ENCODE results near the gene IL1RAPL1.

The IL1RAPL1 gene

DNA sequence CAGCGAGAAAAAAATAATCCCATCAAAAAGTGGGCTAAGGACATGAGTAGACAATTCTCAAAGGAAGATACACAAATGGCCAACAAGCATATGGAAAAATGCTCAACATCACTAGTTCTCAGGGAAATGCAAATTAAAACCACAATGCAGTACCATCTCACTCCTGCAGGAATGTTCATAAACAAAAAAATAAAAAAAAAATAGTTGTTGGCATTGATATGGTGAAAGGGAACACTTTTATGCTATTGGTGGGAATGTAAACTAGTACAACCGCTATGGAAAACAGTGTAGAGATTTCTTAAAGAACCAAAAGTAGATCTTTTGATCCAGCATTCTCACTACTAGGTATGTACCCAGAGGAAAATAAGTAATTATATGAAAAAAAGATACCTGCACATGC is 1119.8 kb downstream of the IL1RAPL1 start:
- no peaks in the 10 kb centered on the region for H3K9me3 ChIP-seq
- no peaks in the 10 kb centered on the region for H3K27me3 ChIP-seq
- no peak overlapping the region for H3K27ac ChIP-seq
- TF ChIP-seq, protein P1, sequence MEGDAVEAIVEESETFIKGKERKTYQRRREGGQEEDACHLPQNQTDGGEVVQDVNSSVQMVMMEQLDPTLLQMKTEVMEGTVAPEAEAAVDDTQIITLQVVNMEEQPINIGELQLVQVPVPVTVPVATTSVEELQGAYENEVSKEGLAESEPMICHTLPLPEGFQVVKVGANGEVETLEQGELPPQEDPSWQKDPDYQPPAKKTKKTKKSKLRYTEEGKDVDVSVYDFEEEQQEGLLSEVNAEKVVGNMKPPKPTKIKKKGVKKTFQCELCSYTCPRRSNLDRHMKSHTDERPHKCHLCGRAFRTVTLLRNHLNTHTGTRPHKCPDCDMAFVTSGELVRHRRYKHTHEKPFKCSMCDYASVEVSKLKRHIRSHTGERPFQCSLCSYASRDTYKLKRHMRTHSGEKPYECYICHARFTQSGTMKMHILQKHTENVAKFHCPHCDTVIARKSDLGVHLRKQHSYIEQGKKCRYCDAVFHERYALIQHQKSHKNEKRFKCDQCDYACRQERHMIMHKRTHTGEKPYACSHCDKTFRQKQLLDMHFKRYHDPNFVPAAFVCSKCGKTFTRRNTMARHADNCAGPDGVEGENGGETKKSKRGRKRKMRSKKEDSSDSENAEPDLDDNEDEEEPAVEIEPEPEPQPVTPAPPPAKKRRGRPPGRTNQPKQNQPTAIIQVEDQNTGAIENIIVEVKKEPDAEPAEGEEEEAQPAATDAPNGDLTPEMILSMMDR (IDR thresholded peaks at IDR 0.05), result no peak
- no peaks in the 10 kb centered on the region for H3K36me3 ChIP-seq
- no peak overlapping the region for H3K4me3 ChIP-seq (ENCODE audit: low read depth in 1 of 2, low read length in 1 of 2)
- H3K4me1 ChIP-seq (ENCODE audit: control insufficient read depth in 1 of 2, insufficient read depth in 1 of 2, low read depth in 1 of 2, low read length in 1 of 2), result no peaks in the 10 kb centered on the region

DNA sequence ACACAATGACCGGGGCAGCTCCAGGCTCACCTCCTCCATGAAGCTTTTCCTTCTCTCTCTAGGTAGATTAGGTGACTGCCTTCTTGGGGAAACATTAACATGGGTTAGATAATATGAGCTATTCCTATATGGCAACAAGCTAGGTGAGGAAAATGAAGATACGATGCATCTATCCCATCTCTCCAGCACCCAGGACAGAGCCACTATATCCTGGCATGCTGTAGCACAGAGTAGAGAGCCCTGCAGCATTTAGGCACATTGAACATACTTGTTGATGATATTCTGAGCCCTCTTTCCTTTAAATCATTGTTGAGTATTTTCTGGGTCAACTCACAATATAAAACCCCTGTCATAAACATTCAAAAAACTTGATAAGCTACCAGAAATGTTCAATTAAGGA is 1133.9 kb downstream of the IL1RAPL1 start:
- H3K9me3 ChIP-seq, result no peaks in the 10 kb centered on the region
- no peaks in the 10 kb centered on the region for H3K27me3 ChIP-seq
- H3K4me1 ChIP-seq (ENCODE audit: control insufficient read depth in 1 of 2, insufficient read depth in 1 of 2, low read depth in 1 of 2, low read length in 1 of 2), result no peaks in the 10 kb centered on the region
- H3K36me3 ChIP-seq, result no peaks in the 10 kb centered on the region
- H3K27ac ChIP-seq, result no peak overlapping the region
- H3K4me3 ChIP-seq (ENCODE audit: low read depth in 1 of 2, low read length in 1 of 2), result no peak overlapping the region
- TF ChIP-seq, protein P1 (IDR thresholded peaks at IDR 0.05), result no peak

DNA sequence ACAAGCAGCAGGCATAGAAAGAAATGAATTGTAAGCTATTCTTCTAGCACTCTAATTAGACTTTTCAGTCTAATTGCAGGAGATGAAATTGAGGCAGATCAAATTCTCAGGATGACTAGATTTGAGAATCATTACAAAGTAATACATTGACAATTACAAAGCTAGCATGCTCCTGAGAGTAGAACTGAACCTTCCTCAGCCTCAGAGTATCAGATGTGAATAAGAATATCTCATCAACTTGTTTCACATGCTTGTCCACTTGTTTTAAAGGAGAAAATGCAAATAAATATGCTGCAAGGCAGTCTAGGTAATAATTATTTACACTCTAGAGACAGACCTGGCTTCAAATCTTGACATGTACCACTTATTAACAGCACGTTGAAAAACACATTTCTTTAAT is 1137.1 kb downstream of the IL1RAPL1 start:
- Histone ChIP-seq H3K4me3 (ENCODE audit: low read depth in 1 of 2, low read length in 1 of 2) (no peak overlapping the region), H3K27ac (no peak overlapping the region), H3K4me1 (ENCODE audit: control insufficient read depth in 1 of 2, insufficient read depth in 1 of 2, low read depth in 1 of 2, low read length in 1 of 2) (no peaks in the 10 kb centered on the region), H3K9me3 (no peaks in the 10 kb centered on the region), H3K27me3 (no peaks in the 10 kb centered on the region), H3K36me3 (no peaks in the 10 kb centered on the region)
- TF ChIP-seq, protein P1 (IDR thresholded peaks at IDR 0.05), result no peak

DNA sequence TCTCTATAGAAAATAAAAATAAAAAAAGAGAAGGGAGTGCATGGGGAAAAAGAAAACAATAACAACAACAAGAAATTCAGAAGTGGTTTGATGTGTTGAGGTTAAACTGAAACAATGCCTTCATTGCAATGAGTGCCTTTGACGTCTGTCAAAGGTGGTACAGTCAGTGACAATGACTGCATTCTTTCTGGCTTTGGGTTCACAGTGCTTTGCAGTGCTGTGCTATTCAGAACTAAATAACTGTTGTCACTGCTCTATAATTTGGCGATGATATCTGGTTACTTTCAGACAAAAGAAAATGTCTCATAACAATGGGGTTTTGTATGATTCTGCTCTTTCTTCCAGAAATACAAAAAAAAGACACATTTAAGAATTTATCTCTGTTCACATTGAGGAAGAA is 1139.6 kb downstream of the IL1RAPL1 start:
- no peak overlapping the region for H3K27ac ChIP-seq
- no peaks in the 10 kb centered on the region for H3K9me3 ChIP-seq
- H3K27me3 ChIP-seq, result no peaks in the 10 kb centered on the region
- H3K4me3 ChIP-seq (ENCODE audit: low read depth in 1 of 2, low read length in 1 of 2), result no peak overlapping the region
- TF ChIP-seq, protein P1 (IDR thresholded peaks at IDR 0.05), result no peak
- no peaks in the 10 kb centered on the region for H3K4me1 ChIP-seq (ENCODE audit: control insufficient read depth in 1 of 2, insufficient read depth in 1 of 2, low read depth in 1 of 2, low read length in 1 of 2)
- H3K36me3 ChIP-seq, result no peaks in the 10 kb centered on the region

DNA sequence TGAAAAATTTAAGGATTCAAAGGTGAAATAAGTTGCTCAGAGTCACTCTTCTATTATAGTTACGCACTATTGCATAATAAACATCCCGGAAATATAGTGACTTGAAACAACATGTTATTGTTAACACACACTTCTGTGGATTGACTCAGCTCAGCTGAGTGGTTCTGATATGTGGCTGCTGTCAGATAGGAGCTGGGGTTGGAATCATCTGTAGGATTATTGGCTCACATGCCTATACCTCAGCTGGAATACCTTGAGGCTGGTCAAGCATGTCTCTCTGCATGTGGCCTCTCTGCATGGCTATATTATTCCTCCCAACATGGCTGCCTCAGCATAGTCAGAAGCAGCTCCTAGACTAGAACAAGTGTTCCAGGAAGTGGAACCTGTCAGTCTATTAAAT is 1141.4 kb downstream of the IL1RAPL1 start:
- Histone ChIP-seq H3K4me3 (ENCODE audit: low read depth in 1 of 2, low read length in 1 of 2) (no peak overlapping the region), H3K9me3 (no peaks in the 10 kb centered on the region), H3K4me1 (ENCODE audit: control insufficient read depth in 1 of 2, insufficient read depth in 1 of 2, low read depth in 1 of 2, low read length in 1 of 2) (no peaks in the 10 kb centered on the region), H3K36me3 (no peaks in the 10 kb centered on the region), H3K27ac (no peak overlapping the region), H3K27me3 (no peaks in the 10 kb centered on the region)
- TF ChIP-seq, protein P1 (IDR thresholded peaks at IDR 0.05), result no peak

DNA sequence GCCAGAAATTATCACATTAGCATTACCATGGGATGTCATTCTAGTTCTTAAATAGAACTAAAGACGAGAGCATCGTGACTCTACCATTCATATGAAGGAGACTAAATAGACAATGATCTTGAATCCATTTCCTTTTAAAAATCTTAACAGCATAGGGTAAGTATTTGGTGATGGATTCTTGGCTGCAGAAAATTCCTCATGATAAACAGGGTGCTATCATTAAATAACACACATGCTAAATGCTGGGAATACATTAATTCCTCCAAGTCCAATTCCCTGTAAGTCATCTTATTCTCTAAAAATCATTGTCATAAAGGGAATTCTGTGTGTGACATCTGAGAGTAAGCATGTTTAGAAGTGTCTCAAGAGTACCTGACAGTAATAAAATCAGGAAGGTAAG is 1157.7 kb downstream of the IL1RAPL1 start:
- TF ChIP-seq, protein P1 (IDR thresholded peaks at IDR 0.05), result no peak
- H3K27ac ChIP-seq, result no peak overlapping the region
- H3K9me3 ChIP-seq, result no peaks in the 10 kb centered on the region
- no peaks in the 10 kb centered on the region for H3K27me3 ChIP-seq
- no peak overlapping the region for H3K4me3 ChIP-seq (ENCODE audit: low read depth in 1 of 2, low read length in 1 of 2)
- no peaks in the 10 kb centered on the region for H3K4me1 ChIP-seq (ENCODE audit: control insufficient read depth in 1 of 2, insufficient read depth in 1 of 2, low read depth in 1 of 2, low read length in 1 of 2)
- no peaks in the 10 kb centered on the region for H3K36me3 ChIP-seq

All from neutrophil (primary cell).